Tibial artery (tissue), 4 donors: ENCODE results near the gene BABAM2.

ENCODE experiments used
- DNase-seq, 2 donors: peaks; one replicate each; pipeline ENCODE4 v3.0.0-alpha.2; 2019
- H3K27ac ChIP-seq, 2 donors: fragments of 200-600 bp; sonication (generic) in 1 of 2; 1 replicate in 1 of 2; 2 replicates in 1 of 2; pipeline ENCODE4 v1.5.1; 2018 to 2019; ENCODE audit warnings: mild to moderate bottlenecking in 1 of 2
- H3K27me3 ChIP-seq, 2 donors: fragments of 200-600 bp; sonication (generic) in 1 of 2; one replicate each; pipeline versions ENCODE4 v1.5.1 to v1.6.0; 2016 to 2019
- H3K36me3 ChIP-seq, 3 donors: fragments of 200-600 bp; sonication (generic) in 2 of 3; one replicate each; pipeline ENCODE4 v1.5.1; 2016 to 2019; ENCODE audit warnings: mild to moderate bottlenecking in 2 of 3
- H3K4me1 ChIP-seq, 4 donors: fragments of 200-600 bp; sonication (generic) in 2 of 4; 1 replicate in 3 of 4; 2 replicates in 1 of 4; pipeline ENCODE4 v1.5.1; 2016 to 2019
- H3K4me3 ChIP-seq, 2 donors: fragments of 200-600 bp; sonication (generic) in 1 of 2; 1 replicate in 1 of 2; 2 replicates in 1 of 2; pipeline ENCODE4 v1.5.1; 2018 to 2019; ENCODE audit warnings: mild to moderate bottlenecking in 2 of 2
- H3K9me3 ChIP-seq, 3 donors: fragments of 200-600 bp; sonication (generic) in 1 of 3; one replicate each; pipeline ENCODE4 v1.5.1; 2016 to 2019
- intact Hi-C: fragments of 100-400 bp; cut with DNase I; formaldehyde crosslinking; loops from one replicate; pipeline ENCODE4 v1.15.0; 2023; ENCODE audit warnings: low total_unique reads
- TF ChIP-seq, protein P1 (sequence below), 2 experiments: fragments of 200-600 bp in 1 of 2; fragments of 450-650 bp in 1 of 2; IDR thresholded peaks; one replicate each; pipeline ENCODE4 v1.5.1; 2017 to 2019; ENCODE audit warnings: antibody characterized with exemption in 2 of 2, mild to moderate bottlenecking in 1 of 2, moderate library complexity in 1 of 2

The BABAM2 gene

DNA sequence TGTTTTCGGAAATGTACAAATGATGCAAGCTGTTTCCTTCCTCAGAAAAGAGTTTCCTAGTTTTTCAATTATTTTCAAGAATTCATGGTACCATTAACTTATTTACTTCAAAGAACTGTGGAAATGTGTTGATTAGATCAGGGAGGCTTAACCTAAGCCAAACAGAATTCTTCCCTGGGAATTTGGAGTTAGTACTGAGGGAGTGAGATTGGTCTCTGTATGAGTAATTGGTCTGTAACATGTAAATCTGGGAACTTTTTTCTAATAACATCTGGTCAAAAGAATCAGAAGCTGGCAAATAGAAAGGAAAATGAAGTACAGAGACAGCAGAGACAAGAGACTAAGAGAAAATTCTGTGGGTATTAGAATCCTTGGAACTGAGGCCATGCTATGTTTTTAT lies 145.8 kb downstream of the BABAM2 start:
- DNase-seq, result no peak
- Histone ChIP-seq H3K9me3 (no peaks in the 10 kb centered on the region), H3K4me3 (no peak overlapping the region), H3K27me3 (no peaks in the 10 kb centered on the region), H3K36me3 (no peaks in the 10 kb centered on the region), H3K27ac (no peak overlapping the region), H3K4me1 (peaks cover 0 to 24% (median under 1%) of the 10 kb centered on the region in 4 donors)
- intact Hi-C loops, result no loop called here
- TF ChIP-seq, protein P1, sequence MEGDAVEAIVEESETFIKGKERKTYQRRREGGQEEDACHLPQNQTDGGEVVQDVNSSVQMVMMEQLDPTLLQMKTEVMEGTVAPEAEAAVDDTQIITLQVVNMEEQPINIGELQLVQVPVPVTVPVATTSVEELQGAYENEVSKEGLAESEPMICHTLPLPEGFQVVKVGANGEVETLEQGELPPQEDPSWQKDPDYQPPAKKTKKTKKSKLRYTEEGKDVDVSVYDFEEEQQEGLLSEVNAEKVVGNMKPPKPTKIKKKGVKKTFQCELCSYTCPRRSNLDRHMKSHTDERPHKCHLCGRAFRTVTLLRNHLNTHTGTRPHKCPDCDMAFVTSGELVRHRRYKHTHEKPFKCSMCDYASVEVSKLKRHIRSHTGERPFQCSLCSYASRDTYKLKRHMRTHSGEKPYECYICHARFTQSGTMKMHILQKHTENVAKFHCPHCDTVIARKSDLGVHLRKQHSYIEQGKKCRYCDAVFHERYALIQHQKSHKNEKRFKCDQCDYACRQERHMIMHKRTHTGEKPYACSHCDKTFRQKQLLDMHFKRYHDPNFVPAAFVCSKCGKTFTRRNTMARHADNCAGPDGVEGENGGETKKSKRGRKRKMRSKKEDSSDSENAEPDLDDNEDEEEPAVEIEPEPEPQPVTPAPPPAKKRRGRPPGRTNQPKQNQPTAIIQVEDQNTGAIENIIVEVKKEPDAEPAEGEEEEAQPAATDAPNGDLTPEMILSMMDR (IDR thresholded peaks at IDR 0.05), result no peak

GRCh38 chr2:28038722-28039121 lies 148.2 kb downstream of the BABAM2 start:
- no peak overlapping the region for H3K4me3 ChIP-seq
- intact Hi-C loops, result no loop called here
- H3K9me3 ChIP-seq, result no peaks in the 10 kb centered on the region
- H3K4me1 ChIP-seq, result peaks cover 0 to 20% (median 0%) of the 10 kb centered on the region in 4 donors
- DNase-seq, result no peak
- no peak overlapping the region for H3K27ac ChIP-seq
- H3K27me3 ChIP-seq, result no peaks in the 10 kb centered on the region
- no peaks in the 10 kb centered on the region for H3K36me3 ChIP-seq
- TF ChIP-seq, protein P1 (IDR thresholded peaks at IDR 0.05), result no peak

DNA sequence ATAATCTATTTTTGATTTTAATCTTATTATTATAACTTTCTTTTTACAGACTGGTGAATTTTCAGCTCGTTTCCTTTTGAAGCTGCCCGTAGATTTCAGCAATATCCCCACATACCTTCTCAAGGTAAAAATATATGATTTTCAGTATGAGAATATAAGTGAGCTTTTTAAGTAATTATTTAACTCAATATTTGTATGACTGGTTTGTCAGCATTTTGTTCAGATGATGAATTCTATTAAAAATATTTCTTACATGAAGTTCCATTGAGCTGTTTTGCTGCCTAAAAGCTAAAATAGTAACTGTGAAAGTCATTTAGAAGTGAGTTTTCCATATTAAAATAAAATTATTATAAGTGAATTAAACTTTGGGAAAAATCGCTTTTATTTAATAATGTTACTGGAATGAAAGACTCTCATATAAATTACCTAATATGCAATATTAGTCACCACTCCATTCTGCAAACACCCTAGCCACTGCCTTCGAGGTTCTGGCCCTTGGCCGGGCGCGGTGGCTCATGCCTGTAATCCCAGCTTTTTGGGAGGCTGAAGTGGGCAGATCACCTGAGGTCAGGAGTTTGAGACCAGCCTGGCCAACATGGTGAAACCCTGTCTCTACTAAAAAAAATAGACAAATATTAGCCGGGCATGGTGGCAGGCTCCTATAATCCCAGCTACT lies 155.3 kb downstream of the BABAM2 start:
- intact Hi-C loops, result no loop called here
- TF ChIP-seq, protein P1 (IDR thresholded peaks at IDR 0.05), result no peak
- no peaks in the 10 kb centered on the region for H3K9me3 ChIP-seq
- no peaks in the 10 kb centered on the region for H3K36me3 ChIP-seq
- H3K27ac ChIP-seq, result no peak overlapping the region
- H3K4me3 ChIP-seq, result no peak overlapping the region
- DNase-seq, result no peak
- H3K27me3 ChIP-seq, result no peaks in the 10 kb centered on the region
- H3K4me1 ChIP-seq, result peaks cover 0 to 21% (median 0%) of the 10 kb centered on the region in 4 donors

- no peak for DNase-seq
- TF ChIP-seq, protein P1 (IDR thresholded peaks at IDR 0.05), result no peak
These were observed 156.4 kb downstream of the BABAM2 start for GRCh38 chr2:28046921-28047320.

GRCh38 chr2:28047681-28048080 lies 157.2 kb downstream of the BABAM2 start:
- Histone ChIP-seq H3K4me1 (peaks cover 0 to 18% (median 0%) of the 10 kb centered on the region in 4 donors), H3K27me3 (no peaks in the 10 kb centered on the region), H3K27ac (no peak overlapping the region), H3K4me3 (no peak overlapping the region), H3K36me3 (no peaks in the 10 kb centered on the region), H3K9me3 (no peaks in the 10 kb centered on the region)
- no peak for DNase-seq
- TF ChIP-seq, protein P1 (IDR thresholded peaks at IDR 0.05), result no peak
- intact Hi-C loops, result no loop called here

More at GRCh38 chr2:28046921-28047320, 156.4 kb downstream of the BABAM2 start:
- intact Hi-C loops, result no loop called here
- no peaks in the 10 kb centered on the region for H3K9me3 ChIP-seq
- no peaks in the 10 kb centered on the region for H3K27me3 ChIP-seq
- no peak overlapping the region for H3K27ac ChIP-seq
- H3K36me3 ChIP-seq, result no peaks in the 10 kb centered on the region
- H3K4me1 ChIP-seq, result peaks cover 0 to 18% (median 0%) of the 10 kb centered on the region in 4 donors
- no peak overlapping the region for H3K4me3 ChIP-seq
